Measurements from ENCODE around the gene CNNM2. TPM values are rescaled to one million over a fixed set of nuclear protein-coding genes. Genes with fewer than 3 reads are reported as not detected.
"Not testable (repeated sequence)": the region's sequence is repeated elsewhere in the genome, so short reads cannot be mapped to it uniquely, and the experiment has no call there.

The CNNM2 gene
- polyA plus RNA-seq, 2 donors: 0.88 to 1.1 TPM

- Histone ChIP-seq H3K4me3 (ENCODE audit: low read depth in 1 of 2, low read length in 2 of 2) (no peak overlapping the region), H3K4me1 (ENCODE audit: control insufficient read depth in 2 of 2, insufficient read depth in 2 of 2, low read length in 1 of 2) (no peaks in the 10 kb centered on the region), H3K27me3 (ENCODE audit: control insufficient read depth in 1 of 2, insufficient read depth in 2 of 2, low read length in 2 of 2) (no peaks in the 10 kb centered on the region), H3K27ac (ENCODE audit: low read depth in 2 of 2, low read length in 1 of 2) (peak overlapping the region in 1 of 2 donors; percentile 42), H3K36me3 (ENCODE audit: control insufficient read depth in 2 of 2, insufficient read depth in 2 of 2, low read length in 1 of 2) (no peaks in the 10 kb centered on the region), H3K9me3 (ENCODE audit: control insufficient read depth in 2 of 2, insufficient read depth in 1 of 2, low read depth in 1 of 2, low read length in 1 of 2) (no peaks in the 10 kb centered on the region)
- WGBS, 2 donors: 76 to 79% methylated on average over 6 of the region's 6 CpGs
Observed at GRCh38 chr10:103114876-103115275, 196.8 kb downstream of the CNNM2 start.

GRCh38 chr10:103117247-103117646 is 199.2 kb downstream of the CNNM2 start:
- Histone ChIP-seq H3K4me1 (ENCODE audit: control insufficient read depth in 2 of 2, insufficient read depth in 2 of 2, low read length in 1 of 2) (no peaks in the 10 kb centered on the region), H3K4me3 (ENCODE audit: low read depth in 1 of 2, low read length in 2 of 2) (no peak overlapping the region), H3K27me3 (ENCODE audit: control insufficient read depth in 1 of 2, insufficient read depth in 2 of 2, low read length in 2 of 2) (no peaks in the 10 kb centered on the region), H3K36me3 (ENCODE audit: control insufficient read depth in 2 of 2, insufficient read depth in 2 of 2, low read length in 1 of 2) (no peaks in the 10 kb centered on the region), H3K9me3 (ENCODE audit: control insufficient read depth in 2 of 2, insufficient read depth in 1 of 2, low read depth in 1 of 2, low read length in 1 of 2) (no peaks in the 10 kb centered on the region), H3K27ac (ENCODE audit: low read depth in 2 of 2, low read length in 1 of 2) (no peak overlapping the region)
- 95% methylated on average over 2 of the region's 2 CpGs for WGBS, 2 donors

- Histone ChIP-seq H3K27me3 (ENCODE audit: control insufficient read depth in 1 of 2, insufficient read depth in 2 of 2, low read length in 2 of 2) (no peaks in the 10 kb centered on the region), H3K27ac (ENCODE audit: low read depth in 2 of 2, low read length in 1 of 2) (no peak overlapping the region), H3K9me3 (ENCODE audit: control insufficient read depth in 2 of 2, insufficient read depth in 1 of 2, low read depth in 1 of 2, low read length in 1 of 2) (no peaks in the 10 kb centered on the region), H3K4me1 (ENCODE audit: control insufficient read depth in 2 of 2, insufficient read depth in 2 of 2, low read length in 1 of 2) (no peaks in the 10 kb centered on the region), H3K36me3 (ENCODE audit: control insufficient read depth in 2 of 2, insufficient read depth in 2 of 2, low read length in 1 of 2) (peaks cover 0 to 5% of the 10 kb centered on the region in 2 donors), H3K4me3 (ENCODE audit: low read depth in 1 of 2, low read length in 2 of 2) (no peak overlapping the region)
- WGBS, 2 donors: 80 to 82% methylated on average over 2 of the region's 2 CpGs
Observed at GRCh38 chr10:103120546-103120945, 202.5 kb downstream of the CNNM2 start.

DNA sequence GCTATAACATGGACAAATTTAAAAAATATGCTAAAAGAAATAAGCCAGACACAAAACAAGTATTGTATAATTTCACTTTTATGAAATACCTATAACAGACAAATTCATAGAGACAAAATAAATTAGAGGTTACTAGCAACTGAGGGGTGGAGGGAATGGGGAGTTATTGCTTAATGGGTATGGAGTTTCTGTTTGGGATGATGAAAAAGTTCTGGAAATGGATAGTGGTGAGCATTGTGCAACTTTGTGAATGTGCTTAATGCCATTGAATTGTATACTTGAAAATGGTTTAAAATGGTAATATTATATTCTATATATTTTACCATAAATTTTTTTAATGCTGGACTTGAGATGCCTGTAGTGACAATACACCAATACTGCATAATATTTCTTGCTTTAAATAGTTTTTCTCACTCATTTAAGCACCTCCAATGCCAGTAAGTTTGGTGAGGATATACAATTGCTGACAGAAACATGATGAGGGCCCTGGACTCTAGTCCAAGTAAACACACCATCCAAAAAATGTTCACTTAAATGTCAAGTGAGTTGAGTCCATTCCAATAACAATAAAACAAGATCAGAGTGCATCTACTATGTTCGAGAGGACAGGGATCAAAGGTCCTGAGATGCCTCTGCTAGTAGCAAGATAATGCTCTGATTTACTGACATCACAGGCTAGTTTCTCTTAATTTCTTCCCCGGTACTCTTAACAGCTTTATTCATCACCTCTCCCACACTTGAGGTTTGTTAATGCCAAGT is 203.1 kb downstream of the CNNM2 start:
- H3K4me1 ChIP-seq (ENCODE audit: control insufficient read depth in 2 of 2, insufficient read depth in 2 of 2, low read length in 1 of 2): no peaks in the 10 kb centered on the region
- H3K27me3 ChIP-seq (ENCODE audit: control insufficient read depth in 1 of 2, insufficient read depth in 2 of 2, low read length in 2 of 2): no peaks in the 10 kb centered on the region
- peaks cover 0 to 5% of the 10 kb centered on the region in 2 donors for H3K36me3 ChIP-seq (ENCODE audit: control insufficient read depth in 2 of 2, insufficient read depth in 2 of 2, low read length in 1 of 2)
- WGBS, 2 donors: 42 to 57% methylated on average over 2 of the region's 2 CpGs
- no peaks in the 10 kb centered on the region for H3K9me3 ChIP-seq (ENCODE audit: control insufficient read depth in 2 of 2, insufficient read depth in 1 of 2, low read depth in 1 of 2, low read length in 1 of 2)
- no peak overlapping the region for H3K4me3 ChIP-seq (ENCODE audit: low read depth in 1 of 2, low read length in 2 of 2)
- H3K27ac ChIP-seq (ENCODE audit: low read depth in 2 of 2, low read length in 1 of 2): no peak overlapping the region

DNA sequence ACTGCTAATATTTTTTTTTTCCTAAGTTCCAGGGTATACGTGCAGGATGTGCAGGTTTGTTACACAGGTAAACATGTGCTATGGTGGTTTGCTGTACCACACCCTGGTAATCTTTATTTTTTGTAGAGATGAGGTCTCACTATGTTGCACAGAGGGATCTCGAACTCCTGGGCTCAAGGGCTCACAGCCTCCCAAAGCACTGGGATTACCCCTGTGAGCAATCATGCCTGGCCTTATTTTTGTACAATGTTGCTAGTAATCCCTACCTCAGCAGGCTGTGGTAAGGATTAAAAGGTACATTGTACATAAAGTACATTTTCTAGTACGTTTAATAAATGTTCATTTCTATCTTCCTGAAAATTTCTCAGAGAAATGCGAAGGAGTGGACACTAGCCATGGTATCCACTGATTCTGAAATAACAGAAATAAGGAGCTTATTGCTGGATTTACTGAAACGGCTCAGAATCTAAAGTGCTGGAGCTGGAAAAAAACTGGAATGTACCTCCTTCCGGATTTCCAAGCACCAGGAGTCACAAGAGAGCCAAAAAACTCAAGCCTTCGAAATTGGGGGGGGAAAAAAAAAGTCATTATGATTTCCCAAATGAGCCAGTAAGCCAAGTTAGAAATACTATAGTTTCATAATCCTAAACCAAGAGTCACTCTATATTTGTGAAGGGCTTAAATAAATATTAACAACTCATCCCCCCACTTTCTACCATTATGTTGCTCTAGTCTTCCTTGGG is 205.4 kb downstream of the CNNM2 start:
- Histone ChIP-seq H3K4me3 (ENCODE audit: low read depth in 1 of 2, low read length in 2 of 2) (no peak overlapping the region), H3K4me1 (ENCODE audit: control insufficient read depth in 2 of 2, insufficient read depth in 2 of 2, low read length in 1 of 2) (no peaks in the 10 kb centered on the region), H3K27ac (ENCODE audit: low read depth in 2 of 2, low read length in 1 of 2) (peak overlapping the region in 1 of 2 donors; percentile 13), H3K36me3 (ENCODE audit: control insufficient read depth in 2 of 2, insufficient read depth in 2 of 2, low read length in 1 of 2) (peaks cover 0 to 5% of the 10 kb centered on the region in 2 donors), H3K27me3 (ENCODE audit: control insufficient read depth in 1 of 2, insufficient read depth in 2 of 2, low read length in 2 of 2) (no peaks in the 10 kb centered on the region), H3K9me3 (ENCODE audit: control insufficient read depth in 2 of 2, insufficient read depth in 1 of 2, low read depth in 1 of 2, low read length in 1 of 2) (no peaks in the 10 kb centered on the region)
- WGBS, 2 donors: 69 to 76% methylated on average over 7 of the region's 7 CpGs

GRCh38 chr10:103124420-103125096 is 206.5 kb downstream of the CNNM2 start:
- no peaks in the 10 kb centered on the region for H3K9me3 ChIP-seq (ENCODE audit: control insufficient read depth in 2 of 2, insufficient read depth in 1 of 2, low read depth in 1 of 2, low read length in 1 of 2)
- peaks cover 0 to 5% of the 10 kb centered on the region in 2 donors for H3K36me3 ChIP-seq (ENCODE audit: control insufficient read depth in 2 of 2, insufficient read depth in 2 of 2, low read length in 1 of 2)
- 95 to 99% methylated on average over 4 of the region's 4 CpGs for WGBS, 2 donors
- H3K4me3 ChIP-seq (ENCODE audit: low read depth in 1 of 2, low read length in 2 of 2): no peak overlapping the region
- no peaks in the 10 kb centered on the region for H3K27me3 ChIP-seq (ENCODE audit: control insufficient read depth in 1 of 2, insufficient read depth in 2 of 2, low read length in 2 of 2)
- no peaks in the 10 kb centered on the region for H3K4me1 ChIP-seq (ENCODE audit: control insufficient read depth in 2 of 2, insufficient read depth in 2 of 2, low read length in 1 of 2)
- H3K27ac ChIP-seq (ENCODE audit: low read depth in 2 of 2, low read length in 1 of 2): no peak overlapping the region

DNA sequence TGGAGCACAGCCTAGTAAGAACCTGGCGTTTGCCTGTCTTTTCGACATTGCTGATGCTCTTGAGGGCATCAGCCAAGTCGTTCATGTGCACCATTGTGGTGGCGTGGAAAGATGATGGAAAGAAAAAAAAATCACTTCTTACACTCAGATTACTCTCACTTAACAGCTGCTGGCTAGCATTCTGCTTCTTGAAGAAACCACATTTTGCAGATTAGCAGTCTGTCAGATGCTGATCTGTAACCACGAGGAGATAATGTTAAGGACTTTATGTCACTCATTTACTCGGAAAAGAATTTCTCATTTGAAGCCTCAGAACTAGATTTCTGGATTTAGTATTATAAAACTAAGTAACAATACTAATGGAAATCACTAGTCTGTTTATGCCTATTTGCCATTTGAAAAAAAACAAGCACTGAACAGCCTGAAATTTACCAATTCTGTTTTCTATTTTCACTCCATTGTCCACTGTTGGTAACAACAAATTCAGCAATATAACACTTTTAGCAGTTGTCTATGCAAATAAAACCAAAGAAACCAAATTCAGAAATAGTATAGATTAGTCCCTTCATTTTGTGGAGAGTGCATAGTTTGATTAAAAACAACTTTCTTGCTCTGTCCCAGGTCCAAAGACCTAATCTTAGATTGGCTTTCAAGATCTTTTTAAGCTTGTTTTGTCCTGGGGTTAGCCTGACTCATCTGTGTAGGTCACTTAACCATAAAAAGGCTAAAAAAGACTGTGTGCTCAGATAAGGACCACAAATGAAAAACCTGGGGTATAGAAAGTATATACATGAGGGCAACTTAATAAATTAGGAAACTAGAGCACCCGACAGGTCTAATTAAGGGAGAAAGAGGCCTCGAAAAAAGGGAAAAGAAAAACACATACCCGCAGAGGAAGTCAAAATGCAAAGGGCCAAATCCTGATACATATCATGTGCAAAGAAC is 207.5 kb downstream of the CNNM2 start:
- WGBS, 2 donors: 75 to 80% methylated on average over 9 of the region's 9 CpGs
- H3K9me3 ChIP-seq (ENCODE audit: control insufficient read depth in 2 of 2, insufficient read depth in 1 of 2, low read depth in 1 of 2, low read length in 1 of 2): no peaks in the 10 kb centered on the region
- no peaks in the 10 kb centered on the region for H3K27me3 ChIP-seq (ENCODE audit: control insufficient read depth in 1 of 2, insufficient read depth in 2 of 2, low read length in 2 of 2)
- no peak overlapping the region for H3K4me3 ChIP-seq (ENCODE audit: low read depth in 1 of 2, low read length in 2 of 2)
- H3K4me1 ChIP-seq (ENCODE audit: control insufficient read depth in 2 of 2, insufficient read depth in 2 of 2, low read length in 1 of 2): no peaks in the 10 kb centered on the region
- H3K27ac ChIP-seq (ENCODE audit: low read depth in 2 of 2, low read length in 1 of 2): no peak overlapping the region
- peaks cover 0 to 5% of the 10 kb centered on the region in 2 donors for H3K36me3 ChIP-seq (ENCODE audit: control insufficient read depth in 2 of 2, insufficient read depth in 2 of 2, low read length in 1 of 2)

DNA sequence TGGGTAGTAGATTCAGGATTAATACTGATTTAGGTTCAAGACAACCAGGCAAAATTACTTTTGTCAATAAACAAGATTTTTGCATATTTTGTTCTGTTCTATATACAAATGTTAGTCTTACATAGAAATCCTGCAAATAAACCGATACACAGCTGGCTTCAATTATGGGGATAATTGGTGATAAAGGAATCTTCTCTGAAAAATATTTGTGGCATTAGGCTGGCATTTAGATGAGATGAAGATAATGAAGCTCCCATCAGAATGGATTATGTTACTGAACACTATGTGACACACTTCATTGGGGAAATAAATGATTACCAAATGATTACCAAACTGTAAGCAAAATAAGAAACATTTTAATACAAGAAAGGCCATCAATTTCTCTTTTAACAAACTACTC is 209.1 kb downstream of the CNNM2 start:
- Histone ChIP-seq H3K36me3 (ENCODE audit: control insufficient read depth in 2 of 2, insufficient read depth in 2 of 2, low read length in 1 of 2) (peaks cover 0 to 5% of the 10 kb centered on the region in 2 donors), H3K4me1 (ENCODE audit: control insufficient read depth in 2 of 2, insufficient read depth in 2 of 2, low read length in 1 of 2) (no peaks in the 10 kb centered on the region), H3K4me3 (ENCODE audit: low read depth in 1 of 2, low read length in 2 of 2) (no peak overlapping the region), H3K27ac (ENCODE audit: low read depth in 2 of 2, low read length in 1 of 2) (no peak overlapping the region), H3K27me3 (ENCODE audit: control insufficient read depth in 1 of 2, insufficient read depth in 2 of 2, low read length in 2 of 2) (no peaks in the 10 kb centered on the region), H3K9me3 (ENCODE audit: control insufficient read depth in 2 of 2, insufficient read depth in 1 of 2, low read depth in 1 of 2, low read length in 1 of 2) (no peaks in the 10 kb centered on the region)
- 85 to 86% methylated on average over 1 of the region's 1 CpG for WGBS, 2 donors

DNA sequence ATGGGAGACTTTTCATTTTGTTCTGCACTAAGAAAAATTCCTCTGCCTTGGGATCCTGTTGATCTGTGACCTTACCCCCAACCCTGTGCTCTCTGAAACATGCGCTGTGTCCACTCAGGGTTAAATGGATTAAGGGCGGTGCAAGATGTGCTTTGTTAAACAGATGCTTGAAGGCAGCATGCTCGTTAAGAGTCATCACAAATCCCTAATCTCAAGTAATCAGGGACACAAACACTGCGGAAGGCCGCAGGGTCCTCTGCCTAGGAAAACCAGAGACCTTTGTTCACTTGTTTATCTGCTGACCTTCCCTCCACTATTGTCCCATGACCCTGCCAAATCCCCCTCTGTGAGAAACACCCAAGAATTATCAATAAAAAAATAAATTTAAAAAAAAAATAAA is 212.1 kb downstream of the CNNM2 start:
- WGBS, 2 donors: 87 to 89% methylated on average over 3 to 4 of the region's 5 CpGs

More for the DNA sequence above, 212.1 kb downstream of the CNNM2 start:
- not testable (repeated sequence) for H3K36me3 ChIP-seq (ENCODE audit: control insufficient read depth in 2 of 2, insufficient read depth in 2 of 2, low read length in 1 of 2); H3K4me3 ChIP-seq (ENCODE audit: low read depth in 1 of 2, low read length in 2 of 2); H3K9me3 ChIP-seq (ENCODE audit: control insufficient read depth in 2 of 2, insufficient read depth in 1 of 2, low read depth in 1 of 2, low read length in 1 of 2); H3K27me3 ChIP-seq (ENCODE audit: control insufficient read depth in 1 of 2, insufficient read depth in 2 of 2, low read length in 2 of 2); H3K4me1 ChIP-seq (ENCODE audit: control insufficient read depth in 2 of 2, insufficient read depth in 2 of 2, low read length in 1 of 2); H3K27ac ChIP-seq (ENCODE audit: low read depth in 2 of 2, low read length in 1 of 2)

Measured in esophagus (tissue), 2 donors.